A673 (cell line): Measurements from ENCODE around the gene BICD1. TPM values are rescaled to one million over a fixed set of nuclear protein-coding genes. Genes with fewer than 3 reads are reported as not detected.

ENCODE experiments used
- BruUV-seq: library from RNA; stranded (reverse); fragments of 400-500 nt; replicated peaks from 2 replicates; lab custom pipeline; 2021; lab: Mats Ljungman, UMichigan
- CTCF ChIA-PET: fragments of 300-600 bp; sonication (Branson Sonifier 250); formaldehyde crosslinking; loops from one replicate; lab custom pipeline; 2022; ENCODE audit warnings: antibody characterized with exemption; lab: Charles Lee
- POLR2A ChIA-PET: fragments of 300-600 bp; sonication (Branson Sonifier 250); formaldehyde crosslinking; loops from one replicate; lab custom pipeline; 2022; ENCODE audit warnings: antibody characterized with exemption; ENCODE audit not compliant: low non-redundant PET; lab: Charles Lee
- DNase-seq: peaks from one replicate; pipeline ENCODE4 v3.0.0-alpha.2; 2015; ENCODE audit warnings: low spot score
- H3K27ac ChIP-seq: fragments of 200-600 bp; sonication (generic); 2 replicates; pipeline ENCODE4 v1.5.1; 2016; ENCODE audit warnings: mixed run types, low read depth, mild to moderate bottlenecking, mixed read lengths, antibody characterized with exemption, low read length; ENCODE audit not compliant: poor library complexity, severe bottlenecking
- H3K27me3 ChIP-seq: fragments of 200-600 bp; sonication (generic); replicated peaks from 2 replicates; pipeline ENCODE4 v1.6.1; 2017; ENCODE audit warnings: mixed run types, low read depth, mild to moderate bottlenecking, mixed read lengths, antibody characterized with exemption, low read length; ENCODE audit not compliant: insufficient read depth, poor library complexity
- H3K36me3 ChIP-seq: fragments of 200-600 bp; sonication (generic); 2 replicates; pipeline ENCODE4 v1.6.1; 2016; ENCODE audit warnings: mixed run types, mild to moderate bottlenecking, mixed read lengths, antibody characterized with exemption, low read length; ENCODE audit not compliant: insufficient read depth, poor library complexity, severe bottlenecking
- H3K4me1 ChIP-seq: fragments of 200-600 bp; sonication (generic); 2 replicates; pipeline ENCODE4 v1.6.1; 2017; ENCODE audit warnings: mixed run types, mild to moderate bottlenecking, mixed read lengths, antibody characterized with exemption, low read length; ENCODE audit not compliant: insufficient read depth, poor library complexity, severe bottlenecking
- H3K4me3 ChIP-seq: fragments of 200-600 bp; sonication (generic); 2 replicates; pipeline ENCODE4 v1.5.1; 2016; ENCODE audit warnings: low read depth, mixed run types, mild to moderate bottlenecking, mixed read lengths, low read length; ENCODE audit not compliant: poor library complexity, severe bottlenecking
- H3K9me3 ChIP-seq: fragments of 200-600 bp; sonication (generic); 2 replicates; pipeline ENCODE4 v1.6.1; 2016; ENCODE audit warnings: mixed run types, low read depth, mild to moderate bottlenecking, mixed read lengths, antibody characterized with exemption, low read length; ENCODE audit not compliant: poor library complexity, severe bottlenecking
- EZH2 ChIP-seq: fragments of 200-600 bp; sonication (generic); IDR thresholded peaks from 2 replicates; pipeline ENCODE4 v1.6.1; 2017; ENCODE audit warnings: borderline replicate concordance, low read depth, mild to moderate bottlenecking, mixed read lengths, antibody characterized with exemption, low read length; ENCODE audit not compliant: poor library complexity, severe bottlenecking
- intact Hi-C: fragments of 100-400 bp; cut with micrococcal nuclease; formaldehyde crosslinking; loops from one replicate; pipeline ENCODE4 v1.10.0; 2022; ENCODE audit not compliant: unreplicated experiment
- total RNA-seq: library from RNA; stranded (reverse); gene quantifications from 2 replicates; pipeline ENCODE4 v1.2.3, GENCODE V29; 2021
- TF ChIP-seq, protein P1 (sequence below): fragments of 300-800, 200-600 bp; sonication (generic); conservative IDR thresholded peaks from 2 replicates; pipeline ENCODE4 v1.5.1; 2017; ENCODE audit warnings: low read depth, mild to moderate bottlenecking, antibody characterized with exemption, low read length, moderate library complexity, mixed read lengths

The BICD1 gene
- total RNA-seq, 1 experiment from 2014 or later: 50.2 TPM

DNA sequence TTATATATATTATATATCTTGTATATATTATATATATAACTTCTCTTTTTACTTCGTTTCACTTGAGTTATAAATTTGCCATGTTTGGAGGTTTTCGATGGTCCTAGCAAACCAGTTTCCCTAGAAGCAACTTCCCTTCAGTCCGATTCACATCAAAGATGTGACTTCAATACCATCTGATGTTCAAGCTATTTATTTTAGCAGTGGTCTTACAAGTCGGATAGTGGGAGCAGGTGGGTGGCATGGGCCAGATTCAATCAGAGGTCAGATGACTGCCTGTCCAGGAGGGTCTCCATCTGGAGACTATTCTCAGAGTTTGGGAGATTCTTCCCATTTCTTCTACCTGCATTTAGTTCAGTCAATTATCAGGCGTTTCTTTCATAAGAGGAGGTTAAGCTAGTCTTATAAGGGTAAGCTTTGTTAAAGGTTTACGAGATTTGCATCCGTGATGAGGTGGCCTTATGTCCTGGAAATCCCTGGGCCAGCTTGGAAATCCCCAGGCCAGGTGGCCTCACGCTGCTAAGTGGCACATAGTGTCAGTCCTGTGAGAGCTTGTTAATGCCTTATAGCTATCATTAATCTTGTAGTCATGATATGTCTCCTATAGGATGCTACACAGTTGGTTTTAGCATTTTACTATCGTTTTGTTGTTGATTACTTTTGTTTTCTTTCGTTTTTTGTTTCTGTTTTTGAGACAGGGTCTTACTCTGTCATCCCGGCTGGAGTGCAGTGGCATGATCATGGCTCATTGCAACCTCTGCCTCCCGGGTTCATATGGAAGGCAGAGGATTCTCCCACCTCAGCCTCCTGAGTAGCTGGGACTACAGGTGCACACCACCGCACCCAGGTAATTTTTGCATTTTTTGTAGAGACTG is 145.8 kb downstream of the BICD1 start:
- CTCF ChIA-PET: no interaction called here
- POLR2A ChIA-PET: no interaction called here
- DNase-seq: no peak

DNA sequence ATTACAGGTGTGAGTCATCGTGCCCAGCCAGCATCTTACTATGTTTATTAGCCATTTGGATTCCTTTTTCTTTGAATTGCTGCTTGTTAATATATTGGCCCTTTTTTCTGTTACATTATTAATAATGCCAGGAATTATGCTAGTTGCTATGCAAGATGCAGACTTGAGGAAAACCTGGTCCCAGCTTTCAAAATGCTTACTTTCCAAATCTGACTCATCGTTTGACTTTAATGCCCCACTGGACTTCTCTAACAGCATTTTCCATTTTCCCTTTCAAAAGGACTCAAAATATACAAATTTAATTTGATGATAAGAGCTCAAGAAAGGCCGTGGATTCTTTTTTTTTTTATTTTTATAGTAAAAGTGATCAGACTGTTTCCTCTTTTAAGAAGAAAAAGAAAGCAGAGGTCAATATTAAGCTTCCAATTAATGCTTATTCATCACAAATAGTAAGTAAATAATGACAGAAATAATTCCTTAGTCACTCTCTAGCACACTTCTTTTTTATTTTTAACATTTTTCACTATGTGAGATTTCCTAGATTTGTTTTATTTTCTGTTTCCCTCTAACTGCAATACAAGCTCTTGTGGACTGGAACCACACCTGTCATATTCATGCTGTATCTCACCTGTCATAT is 146.6 kb downstream of the BICD1 start:
- Histone ChIP-seq H3K4me1 (peaks cover 8% of the 10 kb centered on the region), H3K4me3 (no peak overlapping the region), H3K27me3 (no peaks in the 10 kb centered on the region), H3K9me3 (peaks cover 3% of the 10 kb centered on the region), H3K27ac (no peak overlapping the region), H3K36me3 (no peaks in the 10 kb centered on the region)
- no peak for TF ChIP-seq EZH2
- TF ChIP-seq, protein P1, sequence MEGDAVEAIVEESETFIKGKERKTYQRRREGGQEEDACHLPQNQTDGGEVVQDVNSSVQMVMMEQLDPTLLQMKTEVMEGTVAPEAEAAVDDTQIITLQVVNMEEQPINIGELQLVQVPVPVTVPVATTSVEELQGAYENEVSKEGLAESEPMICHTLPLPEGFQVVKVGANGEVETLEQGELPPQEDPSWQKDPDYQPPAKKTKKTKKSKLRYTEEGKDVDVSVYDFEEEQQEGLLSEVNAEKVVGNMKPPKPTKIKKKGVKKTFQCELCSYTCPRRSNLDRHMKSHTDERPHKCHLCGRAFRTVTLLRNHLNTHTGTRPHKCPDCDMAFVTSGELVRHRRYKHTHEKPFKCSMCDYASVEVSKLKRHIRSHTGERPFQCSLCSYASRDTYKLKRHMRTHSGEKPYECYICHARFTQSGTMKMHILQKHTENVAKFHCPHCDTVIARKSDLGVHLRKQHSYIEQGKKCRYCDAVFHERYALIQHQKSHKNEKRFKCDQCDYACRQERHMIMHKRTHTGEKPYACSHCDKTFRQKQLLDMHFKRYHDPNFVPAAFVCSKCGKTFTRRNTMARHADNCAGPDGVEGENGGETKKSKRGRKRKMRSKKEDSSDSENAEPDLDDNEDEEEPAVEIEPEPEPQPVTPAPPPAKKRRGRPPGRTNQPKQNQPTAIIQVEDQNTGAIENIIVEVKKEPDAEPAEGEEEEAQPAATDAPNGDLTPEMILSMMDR: no peak
- intact Hi-C loops: no loop called here
- POLR2A ChIA-PET: no interaction called here
- DNase-seq: no peak
- CTCF ChIA-PET: no interaction called here
- BruUV-seq: no TSS peak

More for the DNA sequence above, 145.8 kb downstream of the BICD1 start:
- Histone ChIP-seq H3K4me1 (peaks cover 8% of the 10 kb centered on the region), H3K4me3 (no peak overlapping the region), H3K27me3 (no peaks in the 10 kb centered on the region), H3K36me3 (no peaks in the 10 kb centered on the region), H3K9me3 (no peaks in the 10 kb centered on the region), H3K27ac (no peak overlapping the region)
- intact Hi-C loops: no loop called here
- BruUV-seq: no TSS peak
- TF ChIP-seq, protein P1: no peak
- no peak for TF ChIP-seq EZH2

DNA sequence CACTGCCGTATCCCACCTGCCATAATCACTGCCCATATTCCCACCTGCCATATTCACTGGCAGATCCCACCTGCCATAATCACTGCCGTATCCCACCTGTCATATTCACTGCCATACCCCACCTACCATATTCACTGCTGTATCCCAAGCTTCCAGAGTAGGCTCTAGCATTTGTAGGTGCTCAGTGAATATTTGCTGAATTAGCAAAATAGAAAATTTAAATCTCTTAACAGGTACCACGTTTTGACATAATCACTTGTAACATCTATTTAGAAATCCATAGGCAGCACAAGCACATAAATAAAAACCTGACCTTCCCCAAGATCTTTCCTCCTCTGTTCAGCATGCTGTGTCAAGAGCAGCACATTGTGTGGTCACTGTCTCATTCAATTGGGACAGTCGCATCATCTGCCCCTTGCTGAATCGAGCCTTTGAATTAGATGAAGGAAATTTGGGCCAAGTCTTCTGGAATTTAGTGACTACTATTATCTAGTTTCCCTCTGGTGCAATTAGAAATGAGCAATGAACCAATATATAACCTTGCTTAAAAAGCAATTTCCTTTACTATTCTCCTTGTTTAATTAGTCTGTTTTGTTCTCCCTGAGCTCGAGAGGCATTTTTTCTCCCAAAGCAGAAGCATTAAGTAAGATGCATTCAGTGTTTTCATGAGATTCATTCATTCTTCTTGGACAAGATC is 147.8 kb downstream of the BICD1 start:
- no peaks in the 10 kb centered on the region for H3K36me3 ChIP-seq
- no peak for DNase-seq
- intact Hi-C loops: no loop called here
- H3K4me1 ChIP-seq: peaks cover under 1% of the 10 kb centered on the region
- ChIA-PET CTCF (no interaction called here), POLR2A (no interaction called here)
- peaks cover 3% of the 10 kb centered on the region for H3K9me3 ChIP-seq
- no peak overlapping the region for H3K27ac ChIP-seq
- H3K4me3 ChIP-seq: no peak overlapping the region
- no peaks in the 10 kb centered on the region for H3K27me3 ChIP-seq
- no peak for TF ChIP-seq EZH2
- TF ChIP-seq, protein P1: no peak
- no TSS peak for BruUV-seq
